ENCODE data around the gene USP47. TPM values are rescaled to one million over a fixed set of nuclear protein-coding genes. Genes with fewer than 3 reads are reported as not detected.
A peak's percentile ranks its signal among the peaks of the same experiment; 100 is the strongest.

USP47 gene
- total RNA-seq, 4 donors from 2014 or later, result 84.4 to 222 (median 97.6) TPM

GRCh38 chr11:11843642-11844041 is 1.9 kb downstream of the USP47 start:
- peak overlapping the region; percentile 99 to 100 (median 99) for H3K27ac ChIP-seq
- no peak for ATAC-seq
- H3K9me3 ChIP-seq, result no peaks in the 10 kb centered on the region
- peaks cover 51 to 54% of the 10 kb centered on the region in 2 donors for H3K4me1 ChIP-seq
- no peak for DNase-seq
- H3K27me3 ChIP-seq, result no peaks in the 10 kb centered on the region
- peak overlapping the region; percentile 93 to 99 (median 96) for H3K4me3 ChIP-seq
- in situ Hi-C loops (cut with MboI; ENCODE audit: low sequenced_read_pairs in 4 of 4) (no loop called here), intact Hi-C loops (cut with DNase I; ENCODE audit: low total_unique reads) (loop anchor here (2.0 to 10.0 kb wide), 3 partner anchors 267 to 1035 kb away; partner anchors contain the start of genes EIF4G2, MICAL2 and ZBED5)
- TF ChIP-seq CTCF (IDR thresholded peaks at IDR 0.05 in 4 of 5, conservative IDR thresholded peaks at IDR 0.05 in 1 of 5) (no peak), POLR2A (IDR thresholded peaks at IDR 0.05) (no peak)
- no peaks in the 10 kb centered on the region for H3K36me3 ChIP-seq

- TF ChIP-seq POLR2A (IDR thresholded peaks at IDR 0.05), result no peak
- TF ChIP-seq CTCF (IDR thresholded peaks at IDR 0.05 in 4 of 5, conservative IDR thresholded peaks at IDR 0.05 in 1 of 5), result no peak
- Histone ChIP-seq H3K27me3 (no peaks in the 10 kb centered on the region), H3K4me3 (peak overlapping the region; percentile 93 to 99 (median 96)), H3K36me3 (no peaks in the 10 kb centered on the region), H3K4me1 (peaks cover 58 to 60% of the 10 kb centered on the region in 2 donors), H3K9me3 (no peaks in the 10 kb centered on the region), H3K27ac (peak overlapping the region; percentile 99 to 100 (median 99))
- intact Hi-C loops (cut with DNase I; ENCODE audit: low total_unique reads), result loop anchor here (10.0 kb wide), 1 partner anchor 989 kb away; the partner anchor contains the start of gene ZBED5
- DNase-seq (no peak), ATAC-seq (no peak)
- in situ Hi-C loops (cut with MboI; ENCODE audit: low sequenced_read_pairs in 4 of 4), result no loop called here
These were observed 2.5 kb downstream of the USP47 start for GRCh38 chr11:11844272-11844671.

- no peak for TF ChIP-seq CTCF (IDR thresholded peaks at IDR 0.05 in 4 of 5, conservative IDR thresholded peaks at IDR 0.05 in 1 of 5)
- no peak for TF ChIP-seq POLR2A (IDR thresholded peaks at IDR 0.05)
- DNase-seq (no peak), ATAC-seq (no peak)
- peaks cover 66 to 68% of the 10 kb centered on the region in 2 donors for H3K4me1 ChIP-seq
- intact Hi-C loops (cut with DNase I; ENCODE audit: low total_unique reads) (loop anchor here (10.0 kb wide), 1 partner anchor 990 kb away; the partner anchor contains the start of gene ZBED5), in situ Hi-C loops (cut with MboI; ENCODE audit: low sequenced_read_pairs in 4 of 4) (no loop called here)
- no peaks in the 10 kb centered on the region for H3K27me3 ChIP-seq
- peak overlapping the region; percentile 99 to 100 (median 99) for H3K27ac ChIP-seq
- peak overlapping the region in 3 of 4 donors; percentile 93 to 99 (median 97) for H3K4me3 ChIP-seq
- no peaks in the 10 kb centered on the region for H3K36me3 ChIP-seq
- H3K9me3 ChIP-seq, result no peaks in the 10 kb centered on the region
These were observed 3.3 kb downstream of the USP47 start for GRCh38 chr11:11845071-11845470.

GRCh38 chr11:11845551-11845950 is 3.8 kb downstream of the USP47 start:
- no peak for TF ChIP-seq CTCF (IDR thresholded peaks at IDR 0.05 in 4 of 5, conservative IDR thresholded peaks at IDR 0.05 in 1 of 5)
- TF ChIP-seq POLR2A (IDR thresholded peaks at IDR 0.05), result no peak
- ATAC-seq, result no peak
- intact Hi-C loops (cut with DNase I; ENCODE audit: low total_unique reads) (loop anchor here (10.0 kb wide), 1 partner anchor 991 kb away; the partner anchor contains the start of gene ZBED5), in situ Hi-C loops (cut with MboI; ENCODE audit: low sequenced_read_pairs in 4 of 4) (no loop called here)
- peaks cover 70 to 73% of the 10 kb centered on the region in 2 donors for H3K4me1 ChIP-seq
- no peaks in the 10 kb centered on the region for H3K36me3 ChIP-seq
- no peaks in the 10 kb centered on the region for H3K9me3 ChIP-seq
- no peak for DNase-seq
- H3K27me3 ChIP-seq, result no peaks in the 10 kb centered on the region
- peak overlapping the region; percentile 99 to 100 (median 99) for H3K27ac ChIP-seq
- peak overlapping the region in 1 of 4 donors; percentile 8 for H3K4me3 ChIP-seq

Data from gastrocnemius medialis (tissue), 4 donors.